Measurements from ENCODE around the gene FTCD. TPM values are rescaled to one million over a fixed set of nuclear protein-coding genes. Genes with fewer than 3 reads are reported as not detected.
"Not testable (repeated sequence)": the region's sequence is repeated elsewhere in the genome, so short reads cannot be mapped to it uniquely, and the experiment has no call there.

Gene FTCD
- total RNA-seq, 1 experiment from 2014 or later: not detected

DNA sequence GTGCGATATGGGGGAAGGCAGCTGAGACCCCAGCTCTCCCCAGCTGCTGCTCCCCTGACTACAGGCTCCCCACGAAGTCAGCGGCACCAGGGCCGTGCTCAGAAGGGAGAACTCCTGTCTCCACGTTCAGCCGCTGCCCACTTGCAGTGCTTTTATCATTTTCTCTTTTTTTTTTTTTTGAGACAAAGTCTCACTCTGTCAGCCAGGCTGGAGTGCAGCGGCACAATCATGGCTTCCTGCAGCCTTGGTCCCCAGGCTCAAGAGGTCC is 933 bp upstream of the FTCD start:
- DNase-seq: no peak
- no peaks in the 10 kb centered on the region for H3K9me3 ChIP-seq (replicated peaks)
- H3K27me3 ChIP-seq: no peaks in the 10 kb centered on the region
- no peak overlapping the region for H3K27ac ChIP-seq
- H3K4me1 ChIP-seq: no peaks in the 10 kb centered on the region; the same call in 1 of the 2 replicates
- H3K36me3 ChIP-seq: no peaks in the 10 kb centered on the region
- no peak overlapping the region for H3K4me3 ChIP-seq

GRCh38 chr21:46154955-46155513 is 345 bp downstream of the FTCD start:
- Histone ChIP-seq H3K9me3 (replicated peaks) (no peaks in the 10 kb centered on the region), H3K4me1 (no peaks in the 10 kb centered on the region; the same call in 1 of the 2 replicates), H3K27me3 (no peaks in the 10 kb centered on the region), H3K36me3 (no peaks in the 10 kb centered on the region), H3K27ac (no peak overlapping the region), H3K4me3 (no peak overlapping the region)
- DNase-seq: no peak

DNA sequence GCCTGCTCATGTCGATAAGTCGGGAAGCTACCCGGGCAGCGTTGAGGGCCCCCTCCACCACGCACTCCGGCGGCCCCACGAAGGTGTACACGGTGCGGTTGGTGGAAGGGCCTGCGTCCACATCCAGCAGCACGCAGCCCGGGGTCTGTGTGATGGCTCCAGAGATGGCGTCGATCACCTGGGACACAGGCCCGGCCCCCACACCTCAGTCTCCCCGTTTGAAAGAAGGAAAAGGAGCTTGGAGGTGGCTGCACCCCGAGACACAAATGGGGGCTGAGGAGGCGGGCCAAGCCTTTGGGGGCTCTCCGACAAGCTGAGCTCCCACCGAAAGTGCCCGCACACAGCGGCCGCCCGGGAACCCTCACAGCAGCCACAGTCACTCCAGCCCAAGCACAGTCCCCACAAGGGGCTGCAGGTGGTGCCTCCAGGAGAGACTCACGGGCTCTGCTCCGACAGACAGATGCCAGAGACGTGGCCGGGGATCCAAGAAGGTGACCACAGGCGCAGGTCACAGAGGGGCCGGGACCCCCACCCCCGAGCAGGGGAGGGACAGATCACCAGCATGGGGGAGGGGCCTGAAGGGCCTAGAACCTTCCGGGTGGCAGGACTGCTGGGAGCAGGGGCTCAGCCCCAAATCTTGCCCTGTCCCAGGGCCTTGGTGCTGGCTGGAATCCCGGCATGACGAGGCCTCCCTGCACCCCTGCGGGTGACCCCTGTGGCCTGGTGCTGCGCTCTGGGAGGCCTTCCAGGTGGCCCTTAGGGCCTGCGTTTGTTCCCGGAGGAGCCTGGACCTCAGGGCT is 1.0 kb downstream of the FTCD start:
- H3K4me1 ChIP-seq: no peaks in the 10 kb centered on the region; the same call in 1 of the 2 replicates
- H3K36me3 ChIP-seq: no peaks in the 10 kb centered on the region
- H3K27ac ChIP-seq: no peak overlapping the region
- H3K27me3 ChIP-seq: no peaks in the 10 kb centered on the region
- no peak overlapping the region for H3K4me3 ChIP-seq
- H3K9me3 ChIP-seq (replicated peaks): no peaks in the 10 kb centered on the region
- no peak for DNase-seq

- peak; percentile 58 to 71 for DNase-seq
These were observed 1.9 kb downstream of the FTCD start for GRCh38 chr21:46153247-46154154.

DNA sequence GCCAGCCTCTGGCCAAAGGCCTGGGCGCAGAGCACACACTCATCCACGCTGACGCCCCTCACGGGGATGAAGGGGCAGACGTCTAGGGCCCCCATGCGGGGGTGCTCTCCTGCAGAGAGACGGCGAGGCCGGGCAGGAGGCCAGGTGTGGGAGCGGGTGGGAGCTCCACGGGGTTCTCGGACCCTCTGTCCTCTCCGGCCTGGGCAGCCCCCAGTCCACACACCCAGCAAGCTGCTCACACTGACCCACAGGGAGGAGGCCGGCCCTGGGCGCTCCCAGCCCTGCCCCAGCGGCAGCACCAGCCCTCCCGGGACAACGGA is 2.5 kb downstream of the FTCD start:
- H3K36me3 ChIP-seq: no peaks in the 10 kb centered on the region
- no peak for DNase-seq
- no peaks in the 10 kb centered on the region; the same call in 1 of the 2 replicates for H3K4me1 ChIP-seq
- peak overlapping the region; percentile 25 for H3K4me3 ChIP-seq
- H3K9me3 ChIP-seq (replicated peaks): no peaks in the 10 kb centered on the region
- no peak overlapping the region for H3K27ac ChIP-seq
- H3K27me3 ChIP-seq: no peaks in the 10 kb centered on the region

More at GRCh38 chr21:46153247-46154154, 1.9 kb downstream of the FTCD start:
- Histone ChIP-seq H3K4me1 (no peaks in the 10 kb centered on the region; the same call in 1 of the 2 replicates), H3K27me3 (no peaks in the 10 kb centered on the region), H3K9me3 (replicated peaks) (no peaks in the 10 kb centered on the region), H3K27ac (no peak overlapping the region), H3K36me3 (no peaks in the 10 kb centered on the region), H3K4me3 (peak overlapping the region; percentile 25)

DNA sequence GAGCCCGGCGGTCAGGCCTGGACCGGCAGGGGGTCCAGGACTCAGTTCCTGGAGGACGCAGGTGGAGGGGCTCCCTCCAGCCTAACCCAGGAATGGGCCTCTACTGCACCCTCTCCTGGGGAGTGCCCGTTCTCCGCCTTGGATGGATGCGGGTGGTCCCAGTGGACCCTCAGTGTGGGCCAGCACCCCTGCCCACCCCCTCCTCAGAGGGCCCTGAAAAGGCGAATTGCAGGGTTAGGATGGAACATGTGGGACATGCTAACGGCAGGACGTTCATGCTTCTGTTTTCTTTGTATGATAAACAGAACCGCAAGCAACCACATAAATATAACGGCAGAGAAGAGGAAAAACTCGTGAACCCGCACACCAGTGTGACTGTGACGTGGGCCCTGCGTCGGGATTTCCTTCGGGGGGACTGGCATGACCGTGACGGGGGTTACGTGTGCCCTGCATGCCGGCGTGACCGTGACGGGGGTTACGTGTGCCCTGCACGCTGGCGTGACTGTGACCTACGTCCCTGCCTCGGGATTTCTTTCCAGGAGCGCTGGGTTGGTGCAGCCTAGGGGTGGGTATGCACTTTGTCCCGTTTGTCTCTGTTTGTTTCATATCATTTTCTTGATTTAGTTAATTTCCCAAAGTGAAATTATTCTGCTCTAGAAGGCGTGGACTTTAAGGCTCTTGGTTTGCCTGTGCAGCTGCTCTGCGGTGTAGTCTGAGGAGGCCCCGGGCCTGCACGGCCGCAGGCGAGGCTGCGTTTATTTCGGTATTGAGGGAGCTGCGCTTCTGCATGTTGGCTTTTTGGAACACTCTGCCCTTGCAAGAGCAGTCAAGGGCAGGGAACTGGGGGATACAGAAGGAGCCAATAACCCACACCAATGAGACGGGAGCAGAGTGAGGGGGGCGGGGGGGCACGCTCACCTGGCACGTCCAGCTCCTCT is 3.1 kb downstream of the FTCD start:
- Histone ChIP-seq H3K27me3 (no peaks in the 10 kb centered on the region), H3K4me3 (peak overlapping the region; percentile 25; the same call in 1 of the 2 replicates), H3K27ac (no peak overlapping the region), H3K4me1 (no peaks in the 10 kb centered on the region; the same call in 1 of the 2 replicates), H3K36me3 (no peaks in the 10 kb centered on the region), H3K9me3 (replicated peaks) (no peaks in the 10 kb centered on the region)
- peak in 1 of 2 experiments; percentile 4 for DNase-seq

DNA sequence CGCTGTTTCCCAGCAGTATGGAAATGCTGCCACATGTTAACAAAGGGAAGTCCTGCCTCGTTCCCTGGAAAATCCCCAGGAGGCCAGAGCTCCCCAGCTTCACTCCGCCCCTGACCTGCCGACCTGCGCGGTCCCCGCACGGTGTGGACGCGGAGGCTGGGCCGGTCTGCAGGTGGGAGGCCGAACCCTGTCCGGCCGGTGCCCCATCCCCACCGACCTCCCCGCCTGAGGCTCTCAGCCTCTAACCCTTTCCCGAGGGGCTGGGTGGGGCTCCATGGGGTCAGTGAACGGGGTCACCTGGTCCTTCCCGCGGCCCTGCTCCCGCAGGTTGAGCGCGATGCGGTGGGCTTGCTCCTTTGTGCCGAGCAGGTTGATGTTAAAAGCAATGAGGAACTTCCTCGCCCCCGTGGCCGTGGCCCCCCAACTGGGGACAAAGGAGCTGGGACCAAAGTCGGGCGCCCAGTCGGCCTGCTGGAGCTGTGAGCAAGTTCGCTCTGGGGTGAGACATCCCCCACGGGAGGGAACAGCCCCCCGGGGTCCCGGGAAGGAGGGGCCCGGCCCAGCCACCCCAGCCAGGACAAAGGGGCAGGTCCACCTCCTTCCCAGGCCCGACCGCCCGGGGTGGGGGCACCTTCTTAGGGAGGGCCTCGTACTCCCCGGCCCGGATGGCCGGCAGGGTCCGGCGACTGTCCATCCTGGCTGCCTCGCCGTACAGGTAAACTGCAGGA is 4.0 kb downstream of the FTCD start:
- Histone ChIP-seq H3K27me3 (no peaks in the 10 kb centered on the region), H3K9me3 (replicated peaks) (no peaks in the 10 kb centered on the region), H3K27ac (no peak overlapping the region), H3K36me3 (no peaks in the 10 kb centered on the region), H3K4me1 (no peaks in the 10 kb centered on the region; the same call in 1 of the 2 replicates), H3K4me3 (no peak overlapping the region)
- peak in 1 of 2 experiments; percentile 1 for DNase-seq

DNA sequence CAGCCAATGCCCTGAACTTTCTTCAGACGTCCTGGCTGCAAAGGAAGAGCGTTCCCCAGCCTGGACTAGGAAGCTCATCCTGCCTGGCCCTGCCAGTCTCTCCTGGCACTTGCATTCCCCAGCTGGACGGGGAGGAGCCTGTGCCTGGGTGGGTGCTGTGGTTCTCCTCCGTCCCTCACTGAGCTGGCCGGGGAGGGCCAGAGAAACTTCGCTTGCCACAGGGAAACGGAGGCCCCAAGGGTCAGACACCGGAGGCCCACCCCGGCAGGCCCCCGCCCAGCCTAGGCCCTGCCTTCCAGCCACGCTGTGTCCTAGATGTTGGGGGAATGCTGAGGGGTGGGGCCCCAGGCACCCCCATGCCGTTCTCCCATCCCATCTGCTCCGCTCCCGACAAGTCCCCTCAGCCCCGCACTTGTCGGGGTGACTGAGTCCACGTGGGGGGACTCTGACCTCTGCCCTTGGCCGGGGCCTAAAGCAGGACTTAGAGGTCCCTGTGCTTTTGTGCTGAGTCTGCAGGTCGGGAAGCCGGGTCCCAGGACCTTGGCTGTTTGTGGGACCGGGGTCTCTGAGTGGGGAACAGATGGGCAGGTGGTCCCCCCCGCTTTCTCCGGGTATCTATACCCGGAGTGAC is 4.8 kb downstream of the FTCD start:
- Histone ChIP-seq H3K27ac (no peak overlapping the region), H3K27me3 (no peaks in the 10 kb centered on the region), H3K9me3 (replicated peaks) (no peaks in the 10 kb centered on the region), H3K4me1 (no peaks in the 10 kb centered on the region; the same call in 1 of the 2 replicates), H3K4me3 (no peak overlapping the region), H3K36me3 (no peaks in the 10 kb centered on the region)
- DNase-seq: no peak

DNA sequence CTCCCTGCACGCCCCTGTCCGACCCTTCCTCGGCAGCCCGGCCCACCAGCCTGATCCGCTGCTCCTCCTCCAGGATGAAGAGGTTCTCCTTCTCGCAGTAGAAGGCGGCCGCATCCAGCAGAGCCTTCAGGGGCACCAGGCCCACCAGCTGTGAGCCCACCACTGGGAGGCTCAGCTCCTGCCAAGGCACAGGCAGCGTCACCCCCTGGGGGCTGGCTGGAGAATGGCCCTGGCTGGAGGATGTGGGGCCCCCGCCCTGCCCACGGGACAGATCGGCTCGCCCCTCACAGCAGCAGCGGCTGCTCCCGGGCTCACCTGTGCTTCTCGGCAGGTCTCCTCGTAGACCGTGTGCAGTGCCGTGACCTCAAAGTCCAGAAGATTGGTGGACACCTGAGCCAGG is 5.3 kb downstream of the FTCD start:
- DNase-seq: no peak

GRCh38 chr21:46149205-46149901 is 6.0 kb downstream of the FTCD start:
- Histone ChIP-seq H3K27ac (no peak overlapping the region), H3K4me3 (no peak overlapping the region), H3K9me3 (replicated peaks) (no peaks in the 10 kb centered on the region), H3K36me3 (no peaks in the 10 kb centered on the region), H3K4me1 (no peaks in the 10 kb centered on the region; the same call in 1 of the 2 replicates), H3K27me3 (no peaks in the 10 kb centered on the region)
- DNase-seq: no peak

More for the DNA sequence above, 5.3 kb downstream of the FTCD start:
- Histone ChIP-seq H3K36me3 (no peaks in the 10 kb centered on the region), H3K9me3 (replicated peaks) (no peaks in the 10 kb centered on the region), H3K4me1 (no peaks in the 10 kb centered on the region; the same call in 1 of the 2 replicates), H3K27ac (no peak overlapping the region), H3K4me3 (no peak overlapping the region), H3K27me3 (no peaks in the 10 kb centered on the region)

- no peaks in the 10 kb centered on the region for H3K36me3 ChIP-seq
- H3K4me3 ChIP-seq: no peak overlapping the region
- H3K4me1 ChIP-seq: no peaks in the 10 kb centered on the region; the same call in 1 of the 2 replicates
- no peak for DNase-seq
- no peaks in the 10 kb centered on the region for H3K9me3 ChIP-seq (replicated peaks)
- H3K27ac ChIP-seq: no peak overlapping the region
- H3K27me3 ChIP-seq: no peaks in the 10 kb centered on the region
These were observed 7.3 kb downstream of the FTCD start for GRCh38 chr21:46148106-46148505.

GRCh38 chr21:46147429-46147828 is 8.0 kb downstream of the FTCD start:
- H3K4me3 ChIP-seq; H3K36me3 ChIP-seq; H3K27ac ChIP-seq; H3K9me3 ChIP-seq (replicated peaks); H3K27me3 ChIP-seq; H3K4me1 ChIP-seq: not testable (repeated sequence)
- peak; percentile 57 to 69 for DNase-seq

DNA sequence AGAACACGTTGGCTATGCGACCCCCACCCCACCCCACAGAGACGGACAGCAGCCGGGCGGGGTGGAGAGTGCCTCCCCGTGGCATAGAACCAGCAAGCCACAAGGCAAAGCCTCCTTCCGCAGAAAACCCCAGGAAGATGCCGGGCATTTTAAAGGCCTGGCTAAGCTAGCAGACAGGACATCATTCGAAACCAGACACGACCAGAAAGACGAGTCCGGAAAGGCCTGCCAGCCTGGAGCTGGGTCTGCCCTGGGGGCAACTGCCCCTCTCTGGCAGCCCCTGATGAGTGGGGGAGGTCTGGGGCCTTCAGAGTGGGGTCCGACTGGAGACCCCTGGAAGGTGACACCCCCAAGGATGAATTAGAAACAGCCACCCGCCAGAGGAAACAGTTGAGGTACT is 8.5 kb downstream of the FTCD start:
- H3K9me3 ChIP-seq (replicated peaks): no peaks in the 10 kb centered on the region
- no peaks in the 10 kb centered on the region; the same call in 1 of the 2 replicates for H3K4me1 ChIP-seq
- DNase-seq: no peak
- H3K4me3 ChIP-seq: no peak overlapping the region
- no peaks in the 10 kb centered on the region for H3K27me3 ChIP-seq
- H3K36me3 ChIP-seq: no peaks in the 10 kb centered on the region
- H3K27ac ChIP-seq: no peak overlapping the region
